ENCODE data around the gene BAZ2B. TPM values are rescaled to one million over a fixed set of nuclear protein-coding genes. Genes with fewer than 3 reads are reported as not detected.

The BAZ2B gene
- total and polyA plus RNA-seq, 12 donors, result 18.9 to 137 (median 68.0) TPM

DNA sequence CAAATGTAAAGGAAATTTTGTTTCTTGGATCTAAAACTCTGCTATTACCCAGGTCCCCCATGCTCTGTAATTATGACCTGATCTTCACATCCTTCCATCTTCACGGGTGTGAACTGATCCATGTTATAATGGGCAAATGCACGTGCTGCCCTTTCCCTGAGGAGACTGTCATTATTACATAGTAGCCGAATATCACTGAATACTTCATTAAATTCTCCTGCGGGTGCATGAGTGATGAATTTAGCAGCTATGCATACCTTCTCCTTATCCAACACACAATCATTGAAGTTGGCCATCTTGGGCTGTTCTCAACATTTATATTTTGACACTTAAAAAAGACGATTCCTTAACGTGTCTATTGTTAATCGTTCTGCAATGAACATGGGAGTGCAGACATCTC lies 153.4 kb downstream of the BAZ2B start:
- no peaks in the 10 kb centered on the region for H3K36me3 ChIP-seq (replicated peaks in 1 of 2)
- intact Hi-C loops (cut with DNase I), result no loop called here
- no peak overlapping the region for H3K4me3 ChIP-seq
- H3K4me1 ChIP-seq (replicated peaks in 1 of 2), result peaks cover 10 to 25% of the 10 kb centered on the region in 2 donors
- DNase-seq, result no peak
- H3K27me3 ChIP-seq, result no peaks in the 10 kb centered on the region
- H3K27ac ChIP-seq, result no peak overlapping the region
- no peaks in the 10 kb centered on the region for H3K9me3 ChIP-seq (replicated peaks in 1 of 3)
- TF ChIP-seq, protein P1, sequence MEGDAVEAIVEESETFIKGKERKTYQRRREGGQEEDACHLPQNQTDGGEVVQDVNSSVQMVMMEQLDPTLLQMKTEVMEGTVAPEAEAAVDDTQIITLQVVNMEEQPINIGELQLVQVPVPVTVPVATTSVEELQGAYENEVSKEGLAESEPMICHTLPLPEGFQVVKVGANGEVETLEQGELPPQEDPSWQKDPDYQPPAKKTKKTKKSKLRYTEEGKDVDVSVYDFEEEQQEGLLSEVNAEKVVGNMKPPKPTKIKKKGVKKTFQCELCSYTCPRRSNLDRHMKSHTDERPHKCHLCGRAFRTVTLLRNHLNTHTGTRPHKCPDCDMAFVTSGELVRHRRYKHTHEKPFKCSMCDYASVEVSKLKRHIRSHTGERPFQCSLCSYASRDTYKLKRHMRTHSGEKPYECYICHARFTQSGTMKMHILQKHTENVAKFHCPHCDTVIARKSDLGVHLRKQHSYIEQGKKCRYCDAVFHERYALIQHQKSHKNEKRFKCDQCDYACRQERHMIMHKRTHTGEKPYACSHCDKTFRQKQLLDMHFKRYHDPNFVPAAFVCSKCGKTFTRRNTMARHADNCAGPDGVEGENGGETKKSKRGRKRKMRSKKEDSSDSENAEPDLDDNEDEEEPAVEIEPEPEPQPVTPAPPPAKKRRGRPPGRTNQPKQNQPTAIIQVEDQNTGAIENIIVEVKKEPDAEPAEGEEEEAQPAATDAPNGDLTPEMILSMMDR (IDR thresholded peaks at IDR 0.05), result no peak
- TF ChIP-seq POLR2A (IDR thresholded peaks at IDR 0.05), result no peak
- WGBS, 4 donors, result 96 to 98% (median 97%) methylated on average over 7 of the region's 7 CpGs

DNA sequence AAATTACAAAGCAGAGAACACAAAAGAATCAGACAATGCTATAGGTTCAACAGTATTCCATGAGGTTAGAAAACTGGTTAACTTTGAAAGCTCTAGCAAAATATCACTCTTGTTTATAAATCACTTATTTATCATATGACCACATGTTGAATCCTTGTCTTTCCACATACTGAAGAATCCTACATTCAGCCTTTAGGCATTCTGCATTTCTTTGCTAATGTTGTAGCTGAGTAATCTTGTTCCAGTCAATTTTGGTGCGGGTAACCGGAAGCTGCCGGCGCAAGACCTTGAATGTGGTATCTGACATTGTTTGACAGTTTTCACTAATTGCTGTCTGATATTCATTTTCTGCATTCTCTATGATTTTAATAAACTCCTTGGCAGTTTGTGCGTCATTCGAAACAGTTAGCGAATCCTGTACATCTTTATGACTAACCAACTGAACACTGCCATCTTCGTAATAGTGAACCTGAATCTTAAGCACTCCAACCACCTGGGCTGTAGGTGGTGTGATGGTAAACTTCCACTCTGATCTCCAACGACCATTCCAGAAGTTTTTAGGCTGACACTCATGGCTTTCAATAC lies 154.1 kb downstream of the BAZ2B start:
- no peaks in the 10 kb centered on the region for H3K27me3 ChIP-seq
- WGBS, 4 donors, result 82 to 94% (median 91%) methylated on average over 9 of the region's 9 CpGs
- intact Hi-C loops (cut with DNase I), result no loop called here
- no peak overlapping the region for H3K4me3 ChIP-seq
- no peak for TF ChIP-seq POLR2A (IDR thresholded peaks at IDR 0.05)
- TF ChIP-seq, protein P1 (IDR thresholded peaks at IDR 0.05), result no peak
- no peaks in the 10 kb centered on the region for H3K36me3 ChIP-seq (replicated peaks in 1 of 2)
- H3K27ac ChIP-seq, result no peak overlapping the region
- DNase-seq, result no peak
- peaks cover 6 to 23% of the 10 kb centered on the region in 2 donors for H3K4me1 ChIP-seq (replicated peaks in 1 of 2)
- H3K9me3 ChIP-seq (replicated peaks in 1 of 3), result no peaks in the 10 kb centered on the region

DNA sequence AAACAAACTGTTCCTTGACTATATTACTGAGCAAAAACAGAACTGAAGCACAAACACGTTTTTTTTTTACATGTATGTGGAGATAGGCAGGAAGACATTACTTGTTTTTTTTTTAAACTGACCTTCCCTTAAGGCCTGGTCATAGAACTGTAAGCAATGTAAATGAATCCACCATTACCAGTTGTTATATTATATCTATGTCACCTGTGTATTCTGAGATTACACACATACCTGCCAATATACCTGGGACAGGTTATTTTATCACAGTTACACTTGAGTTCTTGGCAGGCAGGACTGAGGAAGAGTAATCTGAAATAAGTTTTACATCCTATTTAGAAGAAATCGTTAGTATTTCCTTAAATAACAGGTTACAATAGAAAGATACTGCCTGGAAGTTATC lies 155.3 kb downstream of the BAZ2B start:
- 53 to 61% (median 56%) methylated on average over 2 of the region's 2 CpGs for whole genome bisulfite sequencing, 4 donors
- intact Hi-C loops (cut with DNase I), result no loop called here
- no peaks in the 10 kb centered on the region for H3K27me3 ChIP-seq
- no peak for DNase-seq
- H3K36me3 ChIP-seq (replicated peaks in 1 of 2), result no peaks in the 10 kb centered on the region
- H3K4me1 ChIP-seq (replicated peaks in 1 of 2), result peaks cover 0 to 23% of the 10 kb centered on the region in 2 donors
- TF ChIP-seq, protein P1 (IDR thresholded peaks at IDR 0.05), result no peak
- no peak for TF ChIP-seq POLR2A (IDR thresholded peaks at IDR 0.05)
- H3K9me3 ChIP-seq (replicated peaks in 1 of 3), result peaks cover 0 to 4% (median 0%) of the 10 kb centered on the region in 3 donors
- H3K27ac ChIP-seq, result no peak overlapping the region
- H3K4me3 ChIP-seq, result no peak overlapping the region

DNA sequence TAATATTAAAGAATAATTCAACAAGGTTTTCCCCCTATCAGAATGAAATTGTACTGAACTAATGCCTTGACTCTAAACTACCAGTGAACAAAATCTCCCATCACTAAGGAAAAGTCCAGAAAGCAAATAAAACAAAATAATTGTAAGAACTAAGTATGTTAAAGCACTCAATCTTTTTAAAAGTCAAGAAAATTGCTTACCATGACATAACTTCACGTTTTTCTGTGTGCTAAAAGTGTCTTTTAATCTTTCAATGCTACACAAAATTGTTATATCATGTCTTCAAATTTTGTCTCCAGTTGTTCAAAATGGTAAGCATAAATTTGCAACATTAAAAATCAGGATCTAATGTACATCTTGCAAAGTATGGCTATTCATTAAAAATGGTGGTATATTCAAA lies 156.1 kb downstream of the BAZ2B start:
- TF ChIP-seq POLR2A (IDR thresholded peaks at IDR 0.05), result no peak
- TF ChIP-seq, protein P1 (IDR thresholded peaks at IDR 0.05), result no peak
- DNase-seq, result no peak
- no peak overlapping the region for H3K4me3 ChIP-seq
- no peaks in the 10 kb centered on the region for H3K36me3 ChIP-seq (replicated peaks in 1 of 2)
- intact Hi-C loops (cut with DNase I), result no loop called here
- no peak overlapping the region for H3K27ac ChIP-seq
- WGBS, 4 donors, result 72 to 80% (median 77%) methylated on average over 1 of the region's 1 CpG
- no peaks in the 10 kb centered on the region for H3K27me3 ChIP-seq
- peaks cover 0 to 4% (median 0%) of the 10 kb centered on the region in 3 donors for H3K9me3 ChIP-seq (replicated peaks in 1 of 3)
- peaks cover 0 to 32% of the 10 kb centered on the region in 2 donors for H3K4me1 ChIP-seq (replicated peaks in 1 of 2)

Data from adrenal gland (tissue), 12 donors.